ENCODE measurements around the gene CMSS1.
A peak's percentile ranks its signal among the peaks of the same experiment; 100 is the strongest.

The CMSS1 gene

GRCh38 chr3:99817437-99818240, at the start of gene CMSS1:
Gene CMSS1 (plus strand): TSS chr3:99817862.
- DNase-seq (ENCODE audit: low spot score), result peak; percentile 93

GRCh38 chr3:99768126-99768525, 49.5 kb upstream of the CMSS1 start:
- DNase-seq (ENCODE audit: low spot score), result no peak

- no peak for DNase-seq (ENCODE audit: low spot score)
Measured at GRCh38 chr3:99768808-99769501, 48.7 kb upstream of the CMSS1 start.

GRCh38 chr3:99772171-99772570, 45.5 kb upstream of the CMSS1 start:
- no peak for DNase-seq (ENCODE audit: low spot score)

GRCh38 chr3:99772671-99773070, 45.0 kb upstream of the CMSS1 start:
- no peak for DNase-seq (ENCODE audit: low spot score)

GRCh38 chr3:99774467-99774866, 43.2 kb upstream of the CMSS1 start:
- peak; percentile 91 for DNase-seq (ENCODE audit: low spot score)

- DNase-seq (ENCODE audit: low spot score), result no peak
Measured at GRCh38 chr3:99776516-99777209, 41.0 kb upstream of the CMSS1 start.

GRCh38 chr3:99777210-99777549, 40.5 kb upstream of the CMSS1 start:
- no peak for DNase-seq (ENCODE audit: low spot score)

- DNase-seq (ENCODE audit: low spot score), result no peak
Measured at GRCh38 chr3:99777708-99778107, 40.0 kb upstream of the CMSS1 start.

GRCh38 chr3:99780749-99781148, 36.9 kb upstream of the CMSS1 start:
- DNase-seq (ENCODE audit: low spot score), result no peak

- DNase-seq (ENCODE audit: low spot score), result peak; percentile 74
Measured at GRCh38 chr3:99781761-99782160, 35.9 kb upstream of the CMSS1 start.

GRCh38 chr3:99783011-99783573, 34.6 kb upstream of the CMSS1 start:
- peak; percentile 96 for DNase-seq (ENCODE audit: low spot score)

GRCh38 chr3:99789011-99789721, 28.5 kb upstream of the CMSS1 start:
- peak; percentile 69 for DNase-seq (ENCODE audit: low spot score)

GRCh38 chr3:99794485-99794884, 23.2 kb upstream of the CMSS1 start:
- DNase-seq (ENCODE audit: low spot score), result no peak

- DNase-seq (ENCODE audit: low spot score), result no peak
Measured at GRCh38 chr3:99795573-99795972, 22.1 kb upstream of the CMSS1 start.

- no peak for DNase-seq (ENCODE audit: low spot score)
Measured at GRCh38 chr3:99799422-99799821, 18.2 kb upstream of the CMSS1 start.

GRCh38 chr3:99803297-99803696, 14.4 kb upstream of the CMSS1 start:
- DNase-seq (ENCODE audit: low spot score), result no peak

- no peak for DNase-seq (ENCODE audit: low spot score)
Measured at GRCh38 chr3:99805160-99805559, 12.5 kb upstream of the CMSS1 start.

- DNase-seq (ENCODE audit: low spot score), result peak; percentile 80
Measured at GRCh38 chr3:99808163-99808794, 9.4 kb upstream of the CMSS1 start.

- no peak for DNase-seq (ENCODE audit: low spot score)
Measured at GRCh38 chr3:99809565-99809964, 8.1 kb upstream of the CMSS1 start.

GRCh38 chr3:99810403-99810802, 7.3 kb upstream of the CMSS1 start:
- no peak for DNase-seq (ENCODE audit: low spot score)

- DNase-seq (ENCODE audit: low spot score), result no peak
Measured at GRCh38 chr3:99817047-99817436, 620 bp upstream of the CMSS1 start.
